HepG2 (cell line): ENCODE data around the gene DTNB. TPM values are rescaled to one million over a fixed set of nuclear protein-coding genes. Genes with fewer than 3 reads are reported as not detected.

Experiments used
- ATAC-seq: fragments of 200-7000 bp; cut with Tn5 transposase; 3 replicates; pipeline ENCODE4 v1.9.1; 2020; ENCODE audit warnings: mild to moderate bottlenecking, moderate library complexity
- BruUV-seq: library from RNA; stranded (reverse); fragments of 400-500 nt; replicated peaks from 2 replicates; lab custom pipeline; 2021; lab: Mats Ljungman, UMichigan
- CTCF ChIA-PET: fragments of 300-600 bp; formaldehyde crosslinking; extraction: SDS; loops from one replicate; lab custom pipeline; 2021; ENCODE audit warnings: low total read pairs, inconsistent platforms, low intra/inter-chr PET ratio; lab: Yijun Ruan, JAX
- POLR2A ChIA-PET: fragments of 350-600 bp; sonication (Branson Sonifier 250); formaldehyde crosslinking; loops from one replicate; lab custom pipeline; 2020; ENCODE audit warnings: antibody characterized with exemption, inconsistent platforms; lab: Yijun Ruan, JAX
- DNase-seq: peaks from one replicate; pipeline ENCODE4 v3.0.0-alpha.2; 2015; ENCODE audit warnings: low spot score
- FAIRE-seq: peaks from 3 replicates; lab custom pipeline; 2011; peaks lifted over from hg19 to GRCh38; lab: Jason Lieb, UNC
- H2AFZ ChIP-seq: one replicate; pipeline ENCODE4 v1.6.1; 2011; ENCODE audit warnings: low read length, inconsistent platforms
- H3K27ac ChIP-seq: fragments of 300-600 bp; 3 replicates; pipeline ENCODE4 v1.8.0; 2011; ENCODE audit warnings: mixed run types, mild to moderate bottlenecking, mixed read lengths, low read length, inconsistent platforms; ENCODE audit not compliant: insufficient read depth; ENCODE audit errors: extremely low read length
- H3K27me3 ChIP-seq, 2 experiments: fragments of 200-600 bp in 1 of 2; 2 replicates in 1 of 2; 3 replicates in 1 of 2; pipeline versions ENCODE4 v1.6.0 to v1.8.0; 2011; ENCODE audit warnings: low read length in 2 of 2, mild to moderate bottlenecking in 2 of 2, moderate library complexity in 2 of 2, inconsistent platforms in 1 of 2; ENCODE audit not compliant: insufficient read depth in 2 of 2, control insufficient read depth in 1 of 2
- H3K36me3 ChIP-seq, 2 experiments: fragments of 200-600 bp in 1 of 2; replicated peaks in 1 of 2; 2 replicates in 1 of 2; 3 replicates in 1 of 2; pipeline versions ENCODE4 v1.5.1 to v1.8.0; 2011; ENCODE audit warnings: low read length in 2 of 2, inconsistent platforms in 1 of 2; ENCODE audit not compliant: insufficient read depth in 2 of 2, control insufficient read depth in 1 of 2
- H3K4me1 ChIP-seq: 2 replicates; pipeline ENCODE4 v1.5.1; 2012; ENCODE audit warnings: low read length, inconsistent platforms; ENCODE audit not compliant: insufficient read depth
- H3K4me2 ChIP-seq: 2 replicates; pipeline ENCODE4 v1.6.0; 2011; ENCODE audit warnings: low read depth, low read length, inconsistent platforms
- H3K4me3 ChIP-seq, 3 experiments: fragments of 200-600 bp in 1 of 3; sonication (generic), shearing (Covaris generic) in 1 of 3; replicated peaks in 1 of 3; 2 replicates each; pipeline ENCODE4 v1.5.1; 2011 to 2016; ENCODE audit warnings: low read length in 3 of 3, inconsistent platforms in 2 of 3, low read depth in 2 of 3, mild to moderate bottlenecking in 2 of 3, control low read depth in 1 of 3, mixed read lengths in 1 of 3; ENCODE audit not compliant: insufficient read depth in 1 of 3
- H3K79me2 ChIP-seq: one replicate; pipeline ENCODE4 v1.6.1; 2011; ENCODE audit warnings: low read length, inconsistent platforms; ENCODE audit not compliant: insufficient read depth
- H3K9ac ChIP-seq: 2 replicates; pipeline ENCODE4 v1.6.0; 2011; ENCODE audit warnings: mild to moderate bottlenecking, low read depth, low read length, inconsistent platforms; ENCODE audit not compliant: insufficient read depth
- H3K9me3 ChIP-seq: 2 replicates; pipeline ENCODE4 v1.5.1; 2012; ENCODE audit warnings: mild to moderate bottlenecking, low read length
- H4K20me1 ChIP-seq: 2 replicates; pipeline ENCODE4 v1.6.0; 2011; ENCODE audit warnings: inconsistent platforms, mild to moderate bottlenecking, low read length, moderate library complexity; ENCODE audit not compliant: insufficient read depth
- ATF3 ChIP-seq: sonication (generic); formaldehyde crosslinking; IDR thresholded peaks from 2 replicates; pipeline ENCODE4 v1.4.0; 2020; ENCODE audit warnings: missing genetic modification reagents
- ATM ChIP-seq: fragments of 450-650 bp; IDR thresholded peaks from 2 replicates; pipeline ENCODE4 v1.7.1; 2017; ENCODE audit warnings: mild to moderate bottlenecking, borderline replicate concordance
- CREB1 ChIP-seq, 2 experiments: fragments of 450-650 bp in 1 of 2; IDR thresholded peaks; 2 replicates each; pipeline ENCODE4 v1.6.1; 2016 to 2017; ENCODE audit warnings: control low read depth in 1 of 2, mild to moderate bottlenecking in 1 of 2, missing compliant biosample characterization in 1 of 2, missing genetic modification characterization in 1 of 2
- FOSL1 ChIP-seq: sonication (generic); formaldehyde crosslinking; IDR thresholded peaks from 2 replicates; pipeline ENCODE4 v1.9.0; 2021; ENCODE audit warnings: missing genetic modification reagents, borderline replicate concordance
- FOSL2 ChIP-seq: sonication (generic); formaldehyde crosslinking; IDR thresholded peaks from 2 replicates; pipeline ENCODE4 v1.4.0; 2020; ENCODE audit warnings: missing genetic modification reagents
- FOXA3 ChIP-seq: IDR thresholded peaks from 2 replicates; pipeline ENCODE4 v1.6.1; 2016; ENCODE audit warnings: missing genetic modification reagents, missing compliant biosample characterization
- GATAD2A ChIP-seq: IDR thresholded peaks from 2 replicates; pipeline ENCODE4 v1.6.1; 2016
- HMG20A ChIP-seq: IDR thresholded peaks from 2 replicates; pipeline ENCODE4 v1.6.1; 2016; ENCODE audit warnings: borderline replicate concordance
- IRF1 ChIP-seq: sonication (generic); formaldehyde crosslinking; IDR thresholded peaks from 2 replicates; pipeline ENCODE4 v1.4.0; 2020; ENCODE audit warnings: low read depth, mild to moderate bottlenecking, missing genetic modification reagents
- MLLT10 ChIP-seq: sonication (generic); formaldehyde crosslinking; IDR thresholded peaks from 2 replicates; pipeline ENCODE4 v1.4.0; 2020; ENCODE audit warnings: missing genetic modification reagents
- SAP130 ChIP-seq: IDR thresholded peaks from 2 replicates; pipeline ENCODE4 v1.6.1; 2016; ENCODE audit warnings: low read depth
- TARDBP ChIP-seq: sonication (generic); formaldehyde crosslinking; IDR thresholded peaks from 2 replicates; pipeline ENCODE4 v1.8.0; 2022; ENCODE audit warnings: mild to moderate bottlenecking, missing genetic modification reagents
- TEAD3 ChIP-seq: optimal IDR thresholded peaks from 2 replicates; pipeline ENCODE3; 2016; ENCODE audit warnings: borderline replicate concordance
- THAP11 ChIP-seq: IDR thresholded peaks from 2 replicates; pipeline ENCODE4 v1.6.1; 2016; ENCODE audit warnings: missing biosample characterization, missing genetic modification reagents
- USF2 ChIP-seq, 2 experiments: sonication (generic) in 1 of 2; formaldehyde crosslinking in 1 of 2; IDR thresholded peaks; 2 replicates each; pipeline versions ENCODE4 v1.5.1 to v1.6.1; 2011 to 2020; ENCODE audit warnings: borderline replicate concordance in 1 of 2, low read depth in 1 of 2, low read length in 1 of 2, mild to moderate bottlenecking in 1 of 2, missing genetic modification reagents in 1 of 2, moderate library complexity in 1 of 2
- XRCC5 ChIP-seq: fragments of 200-400 bp; formaldehyde crosslinking; optimal IDR thresholded peaks from 2 replicates; pipeline ENCODE3; 2017; ENCODE audit warnings: mild to moderate bottlenecking, low read length
- ZNF556 ChIP-seq: sonication (generic); formaldehyde crosslinking; IDR thresholded peaks from 2 replicates; pipeline ENCODE4 v1.4.0; 2020; ENCODE audit warnings: mild to moderate bottlenecking, missing genetic modification reagents, borderline replicate concordance
- ZNF629 ChIP-seq: sonication (generic); formaldehyde crosslinking; conservative IDR thresholded peaks from 2 replicates; pipeline ENCODE4 v1.5.0; 2020; ENCODE audit warnings: missing genetic modification reagents
- ZNF644 ChIP-seq: IDR thresholded peaks from 2 replicates; pipeline ENCODE4 v1.6.1; 2016; ENCODE audit warnings: low read depth
- WGBS: methylation state at CpG from one replicate; pipeline ENCODE4 v1.1.6; 2017; ENCODE audit warnings: low lambda C conversion rate; 5-methylcytosine and 5-hydroxymethylcytosine counted together
- in situ Hi-C: cut with HindIII; loops from 2 replicates; pipeline ENCODE4 v1.10.0; 2017; ENCODE audit warnings: low pct_unique_long_range_greater_than_20kb; ENCODE audit not compliant: extremely low pct_ligation_motif_present
- intact Hi-C: fragments of 100-400 bp; cut with micrococcal nuclease; formaldehyde crosslinking; loops from one replicate; pipeline ENCODE4 v1.10.0; 2022; ENCODE audit not compliant: unreplicated experiment
- polyA plus RNA-seq, 8 experiments: library from polyadenylated mRNA; depleted of rRNA in 3 of 8; stranded (reverse) in 7 of 8; unstranded in 1 of 8; fragments of >200 nt; fragmentation: Illumina TruSeq in 4 of 8; extraction: Trizol in 4 of 8; gene quantifications; 2 replicates each; pipeline versions ENCODE4 v1.2.1 to v1.2.3, GENCODE V29; 2011 to 2016; ENCODE audit warnings: low read depth in 4 of 8, missing spikeins in 1 of 8, mixed read lengths in 1 of 8; ENCODE audit not compliant: insufficient read depth in 1 of 8
- total RNA-seq, 5 experiments: library from RNA; depleted of rRNA; stranded (reverse); fragments of >200 nt; fragmentation: Illumina TruSeq; extraction: Trizol; gene quantifications; 2 replicates each; pipeline ENCODE4 v1.2.3, GENCODE V29; 2016; ENCODE audit warnings: low read depth in 1 of 5
- TF ChIP-seq, protein P1 (sequence below): IDR thresholded peaks from 2 replicates; pipeline ENCODE4 v1.6.1; 2016

Gene DTNB
- total and polyA plus RNA-seq, 2 of the 13 experiments (the other 11 are each of a cell fraction or from before 2014, with no cell fraction given): 14.4 to 23.9 TPM

DNA sequence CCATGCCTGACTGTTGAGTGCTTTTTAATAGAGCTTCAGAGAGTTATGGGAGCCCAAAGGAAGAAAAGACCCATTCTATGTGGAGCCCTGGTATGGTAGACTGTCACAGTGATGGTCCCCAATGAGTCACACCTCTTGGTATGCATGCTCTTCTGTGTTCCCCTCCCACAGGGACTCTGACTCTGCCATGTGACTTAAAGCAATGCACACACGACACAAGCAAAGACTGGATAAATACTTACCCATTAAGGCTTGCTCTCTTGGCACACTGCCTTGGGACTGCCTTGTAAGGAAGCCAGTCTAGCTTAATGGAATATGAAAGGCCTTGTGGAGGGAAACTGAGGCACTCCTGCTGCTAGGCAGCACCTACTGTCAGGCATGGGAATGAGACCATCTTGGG is 16.7 kb upstream of the DTNB start:
- no peaks in the 10 kb centered on the region; a peak in 2 of 5 replicates for H3K27me3 ChIP-seq
- H4K20me1 ChIP-seq: no peaks in the 10 kb centered on the region
- in situ Hi-C loops (no loop called here), intact Hi-C loops (no loop called here)
- H3K4me1 ChIP-seq: peaks cover 50% of the 10 kb centered on the region
- H3K36me3 ChIP-seq: no peaks in the 10 kb centered on the region
- CTCF ChIA-PET: no interaction called here
- POLR2A ChIA-PET: no interaction called here
- FAIRE-seq (peak; percentile 51), ATAC-seq (peak; percentile 67), DNase-seq (peak; percentile 79)
- H3K27ac ChIP-seq: no peak overlapping the region
- no TSS peak for BruUV-seq
- no peak overlapping the region for H3K9ac ChIP-seq
- no peak overlapping the region for H2AFZ ChIP-seq
- H3K4me2 ChIP-seq: 0 out of 2 replicates have a peak overlapping the region, but pooled peaks have one; percentile 9
- H3K79me2 ChIP-seq: no peaks in the 10 kb centered on the region
- no peak overlapping the region for H3K4me3 ChIP-seq
- 10% methylated on average over 1 of the region's 1 CpG for WGBS
- H3K9me3 ChIP-seq: no peaks in the 10 kb centered on the region
- TF ChIP-seq TEAD3 (CRISPR knock-in tag): peak; percentile 97
- peak; percentile 53; the same call in 1 of the 2 replicates for TF ChIP-seq USF2 (IDR thresholded peaks at IDR 0.05; ENCODE audit: low read depth, low read length)
- TF ChIP-seq USF2 (CRISPR knock-in tag; IDR thresholded peaks at IDR 0.05; ENCODE audit: borderline replicate concordance): no peak
- TF ChIP-seq GATAD2A: peak; percentile 40; the same call in 1 of the 2 replicates
- TF ChIP-seq SAP130 (CRISPR knock-in tag): peak; percentile 45; the same call in 1 of the 2 replicates
- peak; percentile 21 for TF ChIP-seq XRCC5
- 0 out of 2 replicates have a peak, but pooled peaks have one; percentile 24 for TF ChIP-seq THAP11 (CRISPR knock-in tag)
- TF ChIP-seq ZNF556 (CRISPR knock-in tag): no peak
- 0 out of 2 replicates have a peak, but pooled peaks have one; percentile 9 for TF ChIP-seq FOXA3 (CRISPR knock-in tag)
- no peak for TF ChIP-seq MLLT10 (CRISPR knock-in tag)
- TF ChIP-seq HMG20A (CRISPR knock-in tag): peak; percentile 29; the same call in 1 of the 2 replicates
- TF ChIP-seq IRF1 (CRISPR knock-in tag): no peak
- peak; percentile 93 for TF ChIP-seq FOSL2 (CRISPR knock-in tag)
- peak; percentile 32; the same call in 1 of the 2 replicates for TF ChIP-seq ZNF644
- peak; percentile 43; the same call in 1 of the 2 replicates for TF ChIP-seq FOSL1 (CRISPR knock-in tag)
- no peak for TF ChIP-seq ATM
- TF ChIP-seq TARDBP (CRISPR knock-in tag): no peak
- peak; percentile 48 for TF ChIP-seq ZNF629 (CRISPR knock-in tag)
- TF ChIP-seq CREB1 (IDR thresholded peaks at IDR 0.05): 0 out of 2 replicates have a peak, but pooled peaks have one; percentile 37
- no peak for TF ChIP-seq CREB1 (CRISPR knock-in tag; IDR thresholded peaks at IDR 0.05)
- TF ChIP-seq, protein P1, sequence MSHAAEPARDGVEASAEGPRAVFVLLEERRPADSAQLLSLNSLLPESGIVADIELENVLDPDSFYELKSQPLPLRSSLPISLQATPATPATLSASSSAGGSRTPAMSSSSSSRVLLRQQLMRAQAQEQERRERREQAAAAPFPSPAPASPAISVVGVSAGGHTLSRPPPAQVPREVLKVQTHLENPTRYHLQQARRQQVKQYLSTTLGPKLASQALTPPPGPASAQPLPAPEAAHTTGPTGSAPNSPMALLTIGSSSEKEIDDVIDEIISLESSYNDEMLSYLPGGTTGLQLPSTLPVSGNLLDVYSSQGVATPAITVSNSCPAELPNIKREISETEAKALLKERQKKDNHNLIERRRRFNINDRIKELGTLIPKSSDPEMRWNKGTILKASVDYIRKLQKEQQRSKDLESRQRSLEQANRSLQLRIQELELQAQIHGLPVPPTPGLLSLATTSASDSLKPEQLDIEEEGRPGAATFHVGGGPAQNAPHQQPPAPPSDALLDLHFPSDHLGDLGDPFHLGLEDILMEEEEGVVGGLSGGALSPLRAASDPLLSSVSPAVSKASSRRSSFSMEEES: peak; percentile 79
- peak; percentile 35; the same call in 1 of the 2 replicates for TF ChIP-seq ATF3 (CRISPR knock-in tag)
